Panc1 (cell line): Measurements from ENCODE around the gene TRIM44.

Experiments
- POLR2AphosphoS5 ChIP-seq: IDR thresholded peaks from 2 replicates; pipeline ENCODE4 v1.6.1; 2012; ENCODE audit warnings: mild to moderate bottlenecking, low read depth, low read length, moderate library complexity
- TF ChIP-seq, protein P1 (sequence below): fragments of 450-650 bp; IDR thresholded peaks from 2 replicates; pipeline ENCODE4 v1.5.1; 2017; ENCODE audit warnings: mild to moderate bottlenecking

DNA sequence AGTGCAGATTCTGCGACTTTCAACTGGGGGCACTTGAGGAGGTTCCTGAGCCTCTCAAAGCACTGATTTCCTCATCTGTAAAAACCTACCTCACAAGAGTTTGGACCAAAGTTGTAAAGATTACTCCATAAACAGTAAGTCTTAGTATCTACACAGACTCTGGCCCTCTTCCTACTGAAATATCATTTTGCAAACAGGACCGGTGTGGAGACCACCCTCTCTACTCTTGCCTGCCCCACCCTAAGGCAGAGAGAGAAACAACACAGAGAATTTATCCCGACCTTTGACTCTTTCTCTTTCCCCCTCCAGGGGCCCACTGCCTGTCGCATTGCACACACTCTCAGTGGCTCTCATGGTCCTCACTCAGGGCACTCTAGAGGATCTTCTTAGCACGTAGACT, 163.4 kb downstream of the TRIM44 start:
- TF ChIP-seq POLR2AphosphoS5: no peak
- TF ChIP-seq, protein P1, sequence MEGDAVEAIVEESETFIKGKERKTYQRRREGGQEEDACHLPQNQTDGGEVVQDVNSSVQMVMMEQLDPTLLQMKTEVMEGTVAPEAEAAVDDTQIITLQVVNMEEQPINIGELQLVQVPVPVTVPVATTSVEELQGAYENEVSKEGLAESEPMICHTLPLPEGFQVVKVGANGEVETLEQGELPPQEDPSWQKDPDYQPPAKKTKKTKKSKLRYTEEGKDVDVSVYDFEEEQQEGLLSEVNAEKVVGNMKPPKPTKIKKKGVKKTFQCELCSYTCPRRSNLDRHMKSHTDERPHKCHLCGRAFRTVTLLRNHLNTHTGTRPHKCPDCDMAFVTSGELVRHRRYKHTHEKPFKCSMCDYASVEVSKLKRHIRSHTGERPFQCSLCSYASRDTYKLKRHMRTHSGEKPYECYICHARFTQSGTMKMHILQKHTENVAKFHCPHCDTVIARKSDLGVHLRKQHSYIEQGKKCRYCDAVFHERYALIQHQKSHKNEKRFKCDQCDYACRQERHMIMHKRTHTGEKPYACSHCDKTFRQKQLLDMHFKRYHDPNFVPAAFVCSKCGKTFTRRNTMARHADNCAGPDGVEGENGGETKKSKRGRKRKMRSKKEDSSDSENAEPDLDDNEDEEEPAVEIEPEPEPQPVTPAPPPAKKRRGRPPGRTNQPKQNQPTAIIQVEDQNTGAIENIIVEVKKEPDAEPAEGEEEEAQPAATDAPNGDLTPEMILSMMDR: no peak
